GOT3 (cell line): ENCODE results near the gene RBP5.

Source experiments
- DNase-seq: peaks from one replicate; lab custom pipeline; 2025; ENCODE audit warnings: mixed read lengths; lab: John Stamatoyannopoulos, UW

RBP5 gene

DNA sequence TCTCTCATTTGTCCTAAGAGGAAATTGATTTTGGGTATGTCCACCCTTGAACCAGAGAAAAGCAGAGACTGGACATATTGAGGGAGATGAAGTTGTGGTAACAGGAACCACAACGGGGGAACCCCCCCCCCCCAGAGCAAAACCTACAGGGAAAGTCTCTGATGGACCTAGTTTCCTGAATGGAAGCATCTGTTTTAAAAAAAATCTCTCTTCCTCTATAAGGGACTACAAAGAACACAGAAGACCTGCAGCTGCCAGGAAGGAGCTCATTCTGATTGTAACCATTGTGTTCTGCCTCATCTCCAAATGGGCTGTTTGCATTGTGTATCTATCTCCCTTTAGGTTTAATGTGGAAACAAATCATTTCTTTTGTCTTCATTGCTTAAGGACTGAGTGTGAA, 54.7 kb downstream of the RBP5 start:
- no peak for DNase-seq
